Memory B cell (primary cell): ENCODE data around the gene CARMIL1.

Experiments
- ATAC-seq: fragments of 150-1000 bp; cut with Tn5 transposase; 2 replicates; pipeline ENCODE4 v1.10.0; 2021; ENCODE audit warnings: low read depth, mild to moderate bottlenecking, moderate library complexity
- DNase-seq, 2 donors: peaks; one replicate each; pipeline ENCODE4 v3.0.0; 2022; ENCODE audit warnings: low spot score in 2 of 2
- H3K27ac Mint-ChIP-seq: one replicate; pipeline ENCODE4 v1.8.0; 2022; ENCODE audit warnings: mild to moderate bottlenecking, moderate library complexity, mixed read lengths
- H3K27me3 Mint-ChIP-seq: one replicate; pipeline ENCODE4 v1.8.0; 2022; ENCODE audit warnings: mixed read lengths
- H3K36me3 Mint-ChIP-seq: one replicate; pipeline ENCODE4 v1.8.0; 2022; ENCODE audit warnings: mild to moderate bottlenecking, mixed read lengths
- H3K4me1 Mint-ChIP-seq: one replicate; pipeline ENCODE4 v1.8.0; 2022; ENCODE audit warnings: mixed read lengths
- H3K4me3 Mint-ChIP-seq: one replicate; pipeline ENCODE4 v1.8.0; 2022; ENCODE audit warnings: mild to moderate bottlenecking, moderate library complexity, mixed read lengths
- H3K9me3 Mint-ChIP-seq: one replicate; pipeline ENCODE4 v1.8.0; 2022; ENCODE audit warnings: mixed read lengths

Gene CARMIL1

GRCh38 chr6:25456249-25457040 is 177.3 kb downstream of the CARMIL1 start:
- DNase-seq (no peak), ATAC-seq (no peak)
- Mint-ChIP-seq H3K9me3 (no peaks in the 10 kb centered on the region), H3K4me3 (no peak overlapping the region), H3K4me1 (no peaks in the 10 kb centered on the region), H3K36me3 (no peaks in the 10 kb centered on the region), H3K27ac (no peak overlapping the region), H3K27me3 (no peaks in the 10 kb centered on the region)

DNA sequence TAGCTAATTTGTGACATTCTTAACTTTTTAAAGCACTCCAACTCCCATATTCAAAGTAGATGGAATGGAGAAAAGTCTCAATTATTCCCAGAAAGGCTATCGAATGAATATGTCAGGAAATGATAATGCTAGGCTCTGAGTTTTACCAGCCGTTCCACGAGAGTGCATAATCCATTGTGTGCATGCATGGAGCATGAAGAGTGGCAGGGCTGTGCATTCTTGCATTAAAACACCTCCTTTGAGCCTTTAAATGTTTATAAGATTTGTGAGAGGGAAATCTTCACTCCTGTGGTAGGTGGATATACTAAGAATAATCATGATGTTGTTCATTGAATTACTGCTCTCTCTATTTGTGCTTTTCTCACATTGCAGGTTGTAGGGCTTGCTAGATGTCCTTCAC is 178.3 kb downstream of the CARMIL1 start:
- H3K27me3 Mint-ChIP-seq, result no peaks in the 10 kb centered on the region
- no peak for DNase-seq
- H3K27ac Mint-ChIP-seq, result no peak overlapping the region
- H3K4me3 Mint-ChIP-seq, result no peak overlapping the region
- no peaks in the 10 kb centered on the region for H3K9me3 Mint-ChIP-seq
- ATAC-seq, result no peak
- no peaks in the 10 kb centered on the region for H3K4me1 Mint-ChIP-seq
- no peaks in the 10 kb centered on the region for H3K36me3 Mint-ChIP-seq

DNA sequence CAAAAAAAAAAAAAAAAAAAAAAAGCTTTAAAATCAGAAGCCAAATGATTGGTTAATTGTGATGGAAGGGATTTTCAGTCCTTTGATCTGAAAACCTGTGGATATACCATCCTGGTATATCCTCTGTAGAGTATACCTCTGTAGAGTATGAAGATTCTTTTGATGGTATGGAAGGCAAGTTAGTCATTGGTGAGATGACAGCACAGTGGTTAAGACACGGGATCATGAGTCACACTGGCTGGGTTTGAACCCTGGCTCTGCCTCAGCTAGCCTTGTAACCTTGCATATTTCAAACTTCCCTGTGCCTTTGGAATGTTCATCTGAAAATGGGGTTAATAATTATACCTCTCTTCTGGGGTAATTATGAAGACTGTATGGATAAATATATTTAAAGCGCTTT is 179.3 kb downstream of the CARMIL1 start:
- no peak overlapping the region for H3K4me3 Mint-ChIP-seq
- DNase-seq (no peak), ATAC-seq (no peak)
- H3K9me3 Mint-ChIP-seq, result no peaks in the 10 kb centered on the region
- no peaks in the 10 kb centered on the region for H3K4me1 Mint-ChIP-seq
- H3K27me3 Mint-ChIP-seq, result peaks cover under 1% of the 10 kb centered on the region
- H3K36me3 Mint-ChIP-seq, result peaks cover under 1% of the 10 kb centered on the region
- H3K27ac Mint-ChIP-seq, result no peak overlapping the region

- Mint-ChIP-seq H3K9me3 (no peaks in the 10 kb centered on the region), H3K27ac (no peak overlapping the region), H3K4me3 (no peak overlapping the region), H3K27me3 (peaks cover 4% of the 10 kb centered on the region), H3K4me1 (no peaks in the 10 kb centered on the region), H3K36me3 (peaks cover 2% of the 10 kb centered on the region)
- ATAC-seq (no peak), DNase-seq (no peak)
These were observed 183.2 kb downstream of the CARMIL1 start for GRCh38 chr6:25462235-25462897.

- Mint-ChIP-seq H3K27ac (no peak overlapping the region), H3K36me3 (peaks cover 2% of the 10 kb centered on the region), H3K27me3 (peaks cover 4% of the 10 kb centered on the region), H3K4me3 (no peak overlapping the region), H3K9me3 (no peaks in the 10 kb centered on the region), H3K4me1 (no peaks in the 10 kb centered on the region)
- ATAC-seq (no peak), DNase-seq (no peak)
These were observed 184.3 kb downstream of the CARMIL1 start for GRCh38 chr6:25463441-25463840.

DNA sequence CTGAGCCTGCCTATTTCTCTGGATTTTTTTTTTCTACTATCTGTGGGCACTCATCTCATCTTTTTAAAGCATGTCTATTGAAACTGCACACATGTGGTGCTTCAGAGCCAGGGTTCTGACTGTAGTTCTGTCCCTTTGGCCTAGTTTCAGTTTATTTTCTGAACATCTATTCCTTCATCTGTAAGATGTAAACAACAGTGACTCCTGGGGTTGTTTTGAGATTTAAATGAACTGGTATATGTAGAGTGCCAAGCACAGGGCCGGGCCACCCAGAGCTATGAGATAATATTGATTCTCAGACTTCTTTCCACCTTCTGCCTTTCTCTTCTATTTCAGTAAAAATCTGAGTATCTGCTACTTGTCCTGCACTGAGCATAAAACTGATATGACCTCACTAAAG is 185.1 kb downstream of the CARMIL1 start:
- H3K9me3 Mint-ChIP-seq, result no peaks in the 10 kb centered on the region
- DNase-seq, result no peak
- no peak overlapping the region for H3K4me3 Mint-ChIP-seq
- no peak for ATAC-seq
- no peak overlapping the region for H3K27ac Mint-ChIP-seq
- H3K27me3 Mint-ChIP-seq, result peaks cover 4% of the 10 kb centered on the region
- no peaks in the 10 kb centered on the region for H3K4me1 Mint-ChIP-seq
- peaks cover 2% of the 10 kb centered on the region for H3K36me3 Mint-ChIP-seq

- no peaks in the 10 kb centered on the region for H3K9me3 Mint-ChIP-seq
- DNase-seq (no peak), ATAC-seq (no peak)
- H3K27ac Mint-ChIP-seq, result no peak overlapping the region
- H3K27me3 Mint-ChIP-seq, result peaks cover 4% of the 10 kb centered on the region
- no peaks in the 10 kb centered on the region for H3K4me1 Mint-ChIP-seq
- H3K4me3 Mint-ChIP-seq, result no peak overlapping the region
- H3K36me3 Mint-ChIP-seq, result peaks cover 2% of the 10 kb centered on the region
These were observed 186.8 kb downstream of the CARMIL1 start for GRCh38 chr6:25465941-25466340.

GRCh38 chr6:25468881-25469280 is 189.7 kb downstream of the CARMIL1 start:
- Mint-ChIP-seq H3K27me3 (peaks cover 2% of the 10 kb centered on the region), H3K9me3 (no peaks in the 10 kb centered on the region), H3K36me3 (peaks cover 2% of the 10 kb centered on the region), H3K27ac (no peak overlapping the region), H3K4me1 (no peaks in the 10 kb centered on the region), H3K4me3 (no peak overlapping the region)
- ATAC-seq (no peak), DNase-seq (no peak)

DNA sequence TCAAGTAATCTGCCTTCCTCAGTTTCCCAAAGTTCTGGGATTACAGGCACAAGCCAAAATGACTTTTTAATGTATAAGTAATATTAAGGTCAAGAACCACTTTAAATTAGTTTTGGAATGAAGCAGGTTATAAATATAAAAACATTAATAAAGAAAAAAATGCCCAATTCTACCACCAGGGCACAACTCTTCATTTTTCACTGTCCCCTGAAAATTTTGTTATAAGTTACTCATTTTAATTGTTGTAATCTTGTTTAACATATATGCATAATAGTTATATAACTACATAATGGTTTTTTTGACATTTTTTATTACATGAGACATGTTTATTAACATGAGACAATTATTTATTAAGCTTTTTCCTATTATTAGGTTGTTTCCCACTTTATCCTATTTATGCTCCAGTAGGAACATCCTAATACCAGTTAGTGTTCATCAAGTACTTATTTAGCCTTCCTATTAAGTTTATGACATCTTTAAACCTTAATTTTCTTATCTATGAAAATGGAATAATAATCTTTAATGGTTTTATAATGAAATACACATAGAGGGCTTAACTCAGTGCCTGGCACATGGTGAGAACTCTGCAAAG is 190.7 kb downstream of the CARMIL1 start:
- Mint-ChIP-seq H3K36me3 (peaks cover 2% of the 10 kb centered on the region), H3K9me3 (no peaks in the 10 kb centered on the region), H3K4me1 (peaks cover 6% of the 10 kb centered on the region), H3K27ac (no peak overlapping the region), H3K27me3 (peaks cover 2% of the 10 kb centered on the region), H3K4me3 (no peak overlapping the region)
- ATAC-seq (no peak), DNase-seq (no peak)

DNA sequence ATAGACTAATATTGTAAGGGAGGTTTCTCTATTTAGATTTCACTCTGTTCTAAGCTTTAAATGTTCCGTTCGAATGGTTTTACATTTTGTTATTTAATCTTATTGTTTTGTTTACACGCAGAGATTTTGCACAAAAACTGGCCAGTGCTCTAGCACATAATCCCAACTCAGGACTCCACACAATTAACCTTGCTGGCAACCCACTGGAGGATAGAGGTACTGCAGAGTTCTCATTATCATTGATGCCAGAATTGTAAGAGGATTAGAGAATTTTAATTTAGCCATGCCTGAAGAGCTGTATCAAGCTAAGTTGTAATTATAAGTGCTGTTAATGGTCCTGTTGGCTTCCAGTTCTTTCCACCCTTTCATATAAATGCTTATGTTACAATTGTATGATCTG is 193.1 kb downstream of the CARMIL1 start:
- Mint-ChIP-seq H3K4me1 (peaks cover 9% of the 10 kb centered on the region), H3K36me3 (peaks cover 5% of the 10 kb centered on the region), H3K9me3 (no peaks in the 10 kb centered on the region), H3K4me3 (no peak overlapping the region), H3K27ac (no peak overlapping the region), H3K27me3 (no peaks in the 10 kb centered on the region)
- no peak for ATAC-seq
- no peak for DNase-seq

GRCh38 chr6:25472906-25473305 is 193.7 kb downstream of the CARMIL1 start:
- no peaks in the 10 kb centered on the region for H3K9me3 Mint-ChIP-seq
- peaks cover 5% of the 10 kb centered on the region for H3K36me3 Mint-ChIP-seq
- no peak overlapping the region for H3K4me3 Mint-ChIP-seq
- DNase-seq (no peak), ATAC-seq (no peak)
- H3K27ac Mint-ChIP-seq, result no peak overlapping the region
- H3K4me1 Mint-ChIP-seq, result peaks cover 9% of the 10 kb centered on the region
- no peaks in the 10 kb centered on the region for H3K27me3 Mint-ChIP-seq

- H3K4me3 Mint-ChIP-seq, result no peak overlapping the region
- H3K36me3 Mint-ChIP-seq, result peaks cover 5% of the 10 kb centered on the region
- H3K4me1 Mint-ChIP-seq, result peaks cover 9% of the 10 kb centered on the region
- no peaks in the 10 kb centered on the region for H3K9me3 Mint-ChIP-seq
- H3K27me3 Mint-ChIP-seq, result no peaks in the 10 kb centered on the region
- H3K27ac Mint-ChIP-seq, result no peak overlapping the region
- DNase-seq (no peak), ATAC-seq (no peak)
These were observed 194.3 kb downstream of the CARMIL1 start for GRCh38 chr6:25473447-25473846.

GRCh38 chr6:25476126-25476525 is 197.0 kb downstream of the CARMIL1 start:
- peaks cover 9% of the 10 kb centered on the region for H3K4me1 Mint-ChIP-seq
- no peaks in the 10 kb centered on the region for H3K9me3 Mint-ChIP-seq
- peaks cover 5% of the 10 kb centered on the region for H3K36me3 Mint-ChIP-seq
- ATAC-seq (no peak), DNase-seq (no peak)
- no peak overlapping the region for H3K27ac Mint-ChIP-seq
- no peaks in the 10 kb centered on the region for H3K27me3 Mint-ChIP-seq
- H3K4me3 Mint-ChIP-seq, result no peak overlapping the region

GRCh38 chr6:25477006-25477590 is 197.9 kb downstream of the CARMIL1 start:
- Mint-ChIP-seq H3K36me3 (peaks cover 5% of the 10 kb centered on the region), H3K27me3 (no peaks in the 10 kb centered on the region), H3K4me3 (no peak overlapping the region), H3K27ac (no peak overlapping the region), H3K9me3 (no peaks in the 10 kb centered on the region), H3K4me1 (peaks cover 9% of the 10 kb centered on the region)
- no peak for ATAC-seq
- DNase-seq, result no peak
